ENCODE data around the gene ACAP1. TPM values are rescaled to one million over a fixed set of nuclear protein-coding genes. Genes with fewer than 3 reads are reported as not detected.

The ACAP1 gene
- total RNA-seq, 1 donor from 2014 or later, result 12.0 TPM

DNA sequence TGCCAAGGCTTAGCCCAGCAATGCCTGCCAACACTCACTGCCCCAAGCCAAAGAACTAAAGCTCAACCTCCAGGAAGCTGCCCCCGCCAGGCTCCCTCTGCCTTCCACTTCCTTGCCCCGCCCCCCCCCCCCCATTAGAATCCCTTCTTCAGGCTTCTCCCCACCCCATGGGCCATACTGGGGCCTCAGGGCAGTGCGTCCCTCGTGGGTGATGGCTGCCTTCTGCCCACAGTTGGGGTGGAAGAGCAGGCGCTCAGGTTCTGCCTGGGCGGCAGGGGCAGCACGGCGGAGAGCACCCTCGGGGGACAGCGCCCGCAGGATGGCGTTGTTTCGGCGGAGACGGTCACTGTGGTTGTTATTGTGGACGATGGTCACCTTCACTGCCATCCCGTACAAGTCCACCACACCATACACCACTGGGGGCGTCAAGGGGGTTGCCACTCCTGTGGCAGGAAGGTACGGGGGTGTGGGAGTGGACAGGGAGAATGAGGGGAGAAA, 11.2 kb upstream of the ACAP1 start:
- intact Hi-C loops (cut with DNase I), result no loop called here
- Histone ChIP-seq H3K36me3 (peaks cover 46 to 57% of the 10 kb centered on the region in 2 donors), H3K4me1 (peaks cover 0 to 10% of the 10 kb centered on the region in 2 donors), H3K4me3 (no peak overlapping the region), H3K27me3 (no peaks in the 10 kb centered on the region), H3K9me3 (no peaks in the 10 kb centered on the region), H3K27ac (no peak overlapping the region)
- TF ChIP-seq, protein P1, sequence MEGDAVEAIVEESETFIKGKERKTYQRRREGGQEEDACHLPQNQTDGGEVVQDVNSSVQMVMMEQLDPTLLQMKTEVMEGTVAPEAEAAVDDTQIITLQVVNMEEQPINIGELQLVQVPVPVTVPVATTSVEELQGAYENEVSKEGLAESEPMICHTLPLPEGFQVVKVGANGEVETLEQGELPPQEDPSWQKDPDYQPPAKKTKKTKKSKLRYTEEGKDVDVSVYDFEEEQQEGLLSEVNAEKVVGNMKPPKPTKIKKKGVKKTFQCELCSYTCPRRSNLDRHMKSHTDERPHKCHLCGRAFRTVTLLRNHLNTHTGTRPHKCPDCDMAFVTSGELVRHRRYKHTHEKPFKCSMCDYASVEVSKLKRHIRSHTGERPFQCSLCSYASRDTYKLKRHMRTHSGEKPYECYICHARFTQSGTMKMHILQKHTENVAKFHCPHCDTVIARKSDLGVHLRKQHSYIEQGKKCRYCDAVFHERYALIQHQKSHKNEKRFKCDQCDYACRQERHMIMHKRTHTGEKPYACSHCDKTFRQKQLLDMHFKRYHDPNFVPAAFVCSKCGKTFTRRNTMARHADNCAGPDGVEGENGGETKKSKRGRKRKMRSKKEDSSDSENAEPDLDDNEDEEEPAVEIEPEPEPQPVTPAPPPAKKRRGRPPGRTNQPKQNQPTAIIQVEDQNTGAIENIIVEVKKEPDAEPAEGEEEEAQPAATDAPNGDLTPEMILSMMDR (IDR thresholded peaks at IDR 0.05), result no peak
- DNase-seq (ENCODE audit: low spot score in 2 of 2), result no peak

GRCh38 chr17:7326186-7326585, 10.1 kb upstream of the ACAP1 start:
- no peaks in the 10 kb centered on the region for H3K9me3 ChIP-seq
- DNase-seq (ENCODE audit: low spot score in 2 of 2), result no peak
- H3K4me1 ChIP-seq, result peaks cover 0 to 12% of the 10 kb centered on the region in 2 donors
- no peaks in the 10 kb centered on the region for H3K27me3 ChIP-seq
- H3K27ac ChIP-seq, result no peak overlapping the region
- peaks cover 35 to 46% of the 10 kb centered on the region in 2 donors for H3K36me3 ChIP-seq
- TF ChIP-seq, protein P1 (IDR thresholded peaks at IDR 0.05), result no peak
- no peak overlapping the region for H3K4me3 ChIP-seq
- intact Hi-C loops (cut with DNase I), result no loop called here

DNA sequence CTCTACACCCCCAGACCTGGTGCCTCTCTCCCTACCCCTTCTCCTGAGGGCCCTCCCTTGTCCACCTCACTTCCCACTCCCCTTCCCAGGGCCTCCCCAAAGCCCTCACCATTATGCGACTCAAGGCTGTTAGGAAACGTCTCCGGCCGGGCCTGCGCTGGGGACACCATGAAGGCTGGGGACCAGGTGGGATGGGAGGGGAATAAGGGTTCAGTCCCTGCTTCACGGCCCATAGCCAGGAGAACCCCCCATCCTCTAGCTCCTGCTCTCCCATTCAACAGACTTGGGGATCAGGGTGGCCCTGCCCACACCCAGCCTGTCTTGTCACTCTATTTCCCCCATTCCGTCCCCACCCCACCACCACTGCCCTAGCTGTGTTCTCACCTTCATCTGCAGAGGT, 9.3 kb upstream of the ACAP1 start:
- Histone ChIP-seq H3K4me3 (no peak overlapping the region), H3K27ac (no peak overlapping the region), H3K9me3 (no peaks in the 10 kb centered on the region), H3K36me3 (peaks cover 27 to 37% of the 10 kb centered on the region in 2 donors), H3K4me1 (peaks cover 0 to 12% of the 10 kb centered on the region in 2 donors), H3K27me3 (no peaks in the 10 kb centered on the region)
- intact Hi-C loops (cut with DNase I), result no loop called here
- TF ChIP-seq, protein P1 (IDR thresholded peaks at IDR 0.05), result no peak
- no peak for DNase-seq (ENCODE audit: low spot score in 2 of 2)

- intact Hi-C loops (cut with DNase I), result no loop called here
- Histone ChIP-seq H3K4me1 (peaks cover 0 to 12% of the 10 kb centered on the region in 2 donors), H3K9me3 (no peaks in the 10 kb centered on the region), H3K36me3 (peaks cover 23 to 32% of the 10 kb centered on the region in 2 donors), H3K27me3 (no peaks in the 10 kb centered on the region), H3K27ac (no peak overlapping the region), H3K4me3 (no peak overlapping the region)
- TF ChIP-seq, protein P1 (IDR thresholded peaks at IDR 0.05), result no peak
- no peak for DNase-seq (ENCODE audit: low spot score in 2 of 2)
Observed at GRCh38 chr17:7327501-7327900, 8.8 kb upstream of the ACAP1 start.

GRCh38 chr17:7328009-7328408, 8.3 kb upstream of the ACAP1 start:
- intact Hi-C loops (cut with DNase I), result loop anchor here (2.0 kb wide), 1 partner anchor 67 kb away; the partner anchor contains the start of gene PLSCR3
- DNase-seq (ENCODE audit: low spot score in 2 of 2), result no peak
- Histone ChIP-seq H3K9me3 (no peaks in the 10 kb centered on the region), H3K4me3 (peak overlapping the region in 1 of 2 donors; percentile 97), H3K27ac (peak overlapping the region in 1 of 2 donors; percentile 92), H3K4me1 (peaks cover 0 to 12% of the 10 kb centered on the region in 2 donors), H3K36me3 (peaks cover 18 to 27% of the 10 kb centered on the region in 2 donors), H3K27me3 (no peaks in the 10 kb centered on the region)
- TF ChIP-seq, protein P1 (IDR thresholded peaks at IDR 0.05), result no peak
